Smooth muscle cell (in vitro differentiated cells): Measurements from ENCODE around the gene PPA2. TPM values are rescaled to one million over a fixed set of nuclear protein-coding genes. Genes with fewer than 3 reads are reported as not detected.
"Not testable (repeated sequence)": the region's sequence is repeated elsewhere in the genome, so short reads cannot be mapped to it uniquely, and the experiment has no call there.

Experiments
- DNase-seq: peaks from one replicate; lab custom pipeline; 2025; ENCODE audit not compliant: unreplicated experiment; lab: John Stamatoyannopoulos, UW
- H2AFZ ChIP-seq: fragments of 200-600 bp; sonication (generic); 2 replicates; pipeline ENCODE4 v1.6.0; 2016; ENCODE audit warnings: antibody characterized with exemption, low read depth, mild to moderate bottlenecking
- H3F3A ChIP-seq: fragments of 200-600 bp; sonication (generic); 2 replicates; pipeline ENCODE4 v1.6.0; 2017; ENCODE audit warnings: antibody characterized with exemption, low read depth
- H3K27ac ChIP-seq: fragments of 200-600 bp; sonication (generic); 2 replicates; pipeline ENCODE4 v1.5.1; 2016; ENCODE audit warnings: low read depth, mild to moderate bottlenecking
- H3K27me3 ChIP-seq: fragments of 200-600 bp; sonication (generic); 2 replicates; pipeline ENCODE4 v1.6.1; 2016; ENCODE audit warnings: low read depth, mild to moderate bottlenecking
- H3K36me3 ChIP-seq: fragments of 200-600 bp; sonication (generic); 2 replicates; pipeline ENCODE4 v1.5.1; 2016; ENCODE audit warnings: low read depth
- H3K4me1 ChIP-seq: fragments of 200-600 bp; sonication (generic); 2 replicates; pipeline ENCODE4 v1.5.1; 2016; ENCODE audit warnings: low read depth
- H3K4me2 ChIP-seq: fragments of 200-600 bp; sonication (generic); 2 replicates; pipeline ENCODE4 v1.6.0; 2016; ENCODE audit warnings: mild to moderate bottlenecking
- H3K4me3 ChIP-seq: fragments of 200-600 bp; sonication (generic); 2 replicates; pipeline ENCODE4 v1.5.1; 2016; ENCODE audit warnings: mild to moderate bottlenecking
- H3K79me2 ChIP-seq: fragments of 200-600 bp; sonication (generic); 2 replicates; pipeline ENCODE4 v1.6.0; 2016; ENCODE audit warnings: low read depth, mild to moderate bottlenecking
- H3K9ac ChIP-seq: fragments of 200-600 bp; sonication (generic); 2 replicates; pipeline ENCODE4 v1.6.0; 2016; ENCODE audit warnings: low read depth
- H3K9me3 ChIP-seq: fragments of 200-600 bp; sonication (generic); replicated peaks from 2 replicates; pipeline ENCODE4 v1.5.1; 2016; ENCODE audit warnings: low read depth
- H4K20me1 ChIP-seq: fragments of 200-600 bp; sonication (generic); 2 replicates; pipeline ENCODE4 v1.6.0; 2016; ENCODE audit warnings: low read depth
- CTCF ChIP-seq: fragments of 200-600 bp; sonication (generic); IDR thresholded peaks from 2 replicates; pipeline ENCODE4 v1.5.1; 2017; ENCODE audit warnings: borderline replicate concordance, mild to moderate bottlenecking, antibody characterized with exemption; ENCODE audit not compliant: insufficient read depth, poor library complexity, severe bottlenecking
- WGBS: methylation state at CpG from one replicate; pipeline ENCODE4 v1.1.7; 2016; ENCODE audit warnings: low lambda C conversion rate; 5-methylcytosine and 5-hydroxymethylcytosine counted together
- polyA plus RNA-seq: library from polyadenylated mRNA; unstranded; fragments of >200 nt; fragmentation: Nextera tagmentation; extraction: Ambion mirVana; gene quantifications from 2 replicates; pipeline ENCODE4 v1.2.1, GENCODE V29; 2016
- total RNA-seq: library from RNA; depleted of rRNA; stranded (reverse); fragments of >200 nt; gene quantifications from 2 replicates; pipeline ENCODE4 v1.2.3, GENCODE V29; 2014

Gene PPA2
- total and polyA plus RNA-seq, 2 experiments from 2014 or later: 84.4 to 96.5 TPM

- TF ChIP-seq CTCF: no peak
- no peak overlapping the region for H3K4me3 ChIP-seq
- H3K9me3 ChIP-seq: no peaks in the 10 kb centered on the region
- 92% methylated on average over 6 of the region's 6 CpGs for WGBS
- H2AFZ ChIP-seq: no peak overlapping the region
- no peak overlapping the region for H3K4me2 ChIP-seq
- H3K79me2 ChIP-seq: peaks cover 13% of the 10 kb centered on the region
- DNase-seq: no peak
- peaks cover 38% of the 10 kb centered on the region for H4K20me1 ChIP-seq
- H3K4me1 ChIP-seq: no peaks in the 10 kb centered on the region
- no peak overlapping the region for H3K9ac ChIP-seq
- H3K27ac ChIP-seq: peak overlapping the region; percentile 30
- H3K27me3 ChIP-seq: no peaks in the 10 kb centered on the region
- H3F3A ChIP-seq: no peaks in the 10 kb centered on the region
- no peaks in the 10 kb centered on the region for H3K36me3 ChIP-seq
These were observed 12.1 kb downstream of the PPA2 start for GRCh38 chr4:105461621-105462382.

GRCh38 chr4:105461221-105461620, 12.6 kb downstream of the PPA2 start:
- peaks cover 13% of the 10 kb centered on the region for H3K79me2 ChIP-seq
- WGBS: 50% methylated on average over 8 of the region's 8 CpGs
- no peaks in the 10 kb centered on the region for H3K9me3 ChIP-seq
- no peaks in the 10 kb centered on the region for H3K4me1 ChIP-seq
- no peaks in the 10 kb centered on the region for H3F3A ChIP-seq
- no peak for DNase-seq
- TF ChIP-seq CTCF: no peak
- peaks cover 44% of the 10 kb centered on the region for H4K20me1 ChIP-seq
- H2AFZ ChIP-seq: no peak overlapping the region
- H3K27ac ChIP-seq: peak overlapping the region; percentile 30
- no peak overlapping the region for H3K9ac ChIP-seq
- H3K36me3 ChIP-seq: no peaks in the 10 kb centered on the region
- H3K4me2 ChIP-seq: no peak overlapping the region
- no peaks in the 10 kb centered on the region for H3K27me3 ChIP-seq
- no peak overlapping the region for H3K4me3 ChIP-seq

- Histone ChIP-seq H3F3A (no peaks in the 10 kb centered on the region), H4K20me1 (peaks cover 53% of the 10 kb centered on the region), H3K4me2 (no peak overlapping the region), H3K79me2 (peaks cover 13% of the 10 kb centered on the region), H3K4me1 (no peaks in the 10 kb centered on the region), H3K9me3 (no peaks in the 10 kb centered on the region), H3K9ac (no peak overlapping the region), H3K4me3 (no peak overlapping the region), H3K36me3 (no peaks in the 10 kb centered on the region), H2AFZ (no peak overlapping the region), H3K27ac (no peak overlapping the region), H3K27me3 (no peaks in the 10 kb centered on the region)
- no peak for TF ChIP-seq CTCF
- 97% methylated on average over 2 of the region's 2 CpGs for WGBS
- DNase-seq: no peak
These were observed 13.6 kb downstream of the PPA2 start for GRCh38 chr4:105460306-105460705.

- not testable (repeated sequence) for H3K4me3 ChIP-seq, H3K27me3 ChIP-seq, H3K4me2 ChIP-seq, H3K79me2 ChIP-seq, H2AFZ ChIP-seq, H3K36me3 ChIP-seq, H3K4me1 ChIP-seq, H3F3A ChIP-seq, H3K27ac ChIP-seq, H3K9me3 ChIP-seq, DNase-seq, H3K9ac ChIP-seq
- 94% methylated on average over 11 of the region's 11 CpGs for WGBS
- H4K20me1 ChIP-seq: peaks cover 65% of the 10 kb centered on the region
These were observed 15.3 kb downstream of the PPA2 start for GRCh38 chr4:105458541-105458940.
